ENCODE measurements around the gene TMEM143. TPM values are rescaled to one million over a fixed set of nuclear protein-coding genes. Genes with fewer than 3 reads are reported as not detected.

TMEM143 gene
- polyA plus RNA-seq, 1 donor: 10.3 TPM

DNA sequence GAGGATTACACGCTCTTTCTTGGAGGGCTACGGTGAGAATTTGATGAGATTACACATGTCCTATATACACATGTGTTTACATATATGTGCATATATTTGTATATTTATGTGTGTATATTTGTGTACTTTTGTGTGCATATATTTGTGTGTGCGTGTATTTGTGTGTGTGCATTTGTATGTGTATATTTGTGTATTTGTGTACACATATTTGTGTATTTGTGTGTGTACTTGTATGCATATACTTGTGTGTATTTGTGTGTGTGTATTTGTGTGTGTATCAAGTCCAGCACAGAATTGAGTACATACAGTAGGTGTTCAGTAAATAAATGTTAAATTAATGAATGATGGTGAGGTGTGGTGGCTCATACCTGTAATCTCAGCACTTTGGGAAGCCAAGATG, 1.8 kb downstream of the TMEM143 start:
- Histone ChIP-seq H3K27ac (ENCODE audit: low read length) (no peak overlapping the region), H3K36me3 (ENCODE audit: control insufficient read depth, insufficient read depth, low read length) (no peaks in the 10 kb centered on the region), H3K9me3 (ENCODE audit: control insufficient read depth, low read depth, low read length) (no peaks in the 10 kb centered on the region), H3K4me1 (ENCODE audit: control insufficient read depth, insufficient read depth, low read length) (peaks cover 12% of the 10 kb centered on the region), H3K4me3 (ENCODE audit: low read length) (no peak overlapping the region), H3K27me3 (ENCODE audit: control insufficient read depth, insufficient read depth, low read length) (no peaks in the 10 kb centered on the region)
- WGBS (ENCODE audit: insufficient coverage, low lambda C conversion rate): no CpG with 5 or more reads among the region's 3 CpGs
- DNase-seq: no peak

DNA sequence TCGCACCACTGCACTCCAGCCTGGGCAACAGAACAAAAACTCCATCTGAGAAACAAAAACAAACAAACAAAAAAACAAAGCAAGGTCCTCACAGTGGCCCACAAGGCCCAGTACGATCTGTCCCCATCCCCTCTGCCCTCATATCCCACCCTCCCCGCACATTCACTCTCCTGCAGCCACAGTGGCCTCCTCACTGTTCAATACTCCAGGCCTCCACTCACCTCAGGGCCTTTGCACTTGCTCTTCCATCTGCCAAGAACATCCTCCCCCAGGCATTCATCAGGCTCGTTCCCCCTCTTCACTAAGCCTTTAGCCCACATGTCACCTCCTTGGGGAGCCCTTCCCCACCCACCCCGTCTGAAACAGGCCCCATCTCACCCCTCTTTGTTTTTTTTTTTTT, 4.6 kb downstream of the TMEM143 start:
- no peak overlapping the region for H3K27ac ChIP-seq (ENCODE audit: low read length)
- no peaks in the 10 kb centered on the region for H3K36me3 ChIP-seq (ENCODE audit: control insufficient read depth, insufficient read depth, low read length)
- no peaks in the 10 kb centered on the region for H3K27me3 ChIP-seq (ENCODE audit: control insufficient read depth, insufficient read depth, low read length)
- DNase-seq: no peak
- H3K4me3 ChIP-seq (ENCODE audit: low read length): no peak overlapping the region
- H3K9me3 ChIP-seq (ENCODE audit: control insufficient read depth, low read depth, low read length): no peaks in the 10 kb centered on the region
- no CpG with 5 or more reads among the region's 5 CpGs for WGBS (ENCODE audit: insufficient coverage, low lambda C conversion rate)
- peaks cover 6% of the 10 kb centered on the region for H3K4me1 ChIP-seq (ENCODE audit: control insufficient read depth, insufficient read depth, low read length)

DNA sequence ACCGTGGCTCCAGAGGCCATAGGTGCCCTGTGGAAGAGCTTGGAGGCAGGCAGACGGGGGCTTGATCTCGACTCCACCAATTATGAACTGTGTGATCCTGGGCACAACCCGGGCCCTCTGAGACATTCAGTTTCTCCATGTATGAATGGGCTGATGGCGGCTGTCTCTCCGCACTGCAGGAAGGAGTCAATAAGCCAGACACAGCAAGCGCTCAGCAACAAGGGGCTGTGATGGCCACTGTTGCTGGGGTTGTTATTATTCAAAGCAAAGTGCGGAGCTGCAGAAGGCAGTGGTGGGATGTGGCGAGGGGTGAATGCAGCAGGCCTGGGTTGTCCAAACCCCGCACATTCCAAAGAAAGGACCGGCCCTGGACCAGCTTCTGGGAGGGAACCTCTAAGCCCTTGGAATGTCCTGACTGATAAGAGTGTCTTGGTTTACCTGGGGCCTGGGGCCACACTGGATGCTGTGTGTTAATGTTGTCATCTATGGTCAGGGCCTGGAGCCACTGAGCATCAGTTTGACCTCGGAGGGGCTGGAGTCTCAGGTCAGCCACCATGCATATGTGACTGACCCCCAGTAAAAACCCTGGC, 8.3 kb downstream of the TMEM143 start:
- WGBS (ENCODE audit: insufficient coverage, low lambda C conversion rate): no CpG with 5 or more reads among the region's 12 CpGs
- DNase-seq: no peak
- Histone ChIP-seq H3K4me1 (ENCODE audit: control insufficient read depth, insufficient read depth, low read length) (no peaks in the 10 kb centered on the region), H3K9me3 (ENCODE audit: control insufficient read depth, low read depth, low read length) (no peaks in the 10 kb centered on the region), H3K27me3 (ENCODE audit: control insufficient read depth, insufficient read depth, low read length) (no peaks in the 10 kb centered on the region), H3K36me3 (ENCODE audit: control insufficient read depth, insufficient read depth, low read length) (no peaks in the 10 kb centered on the region), H3K27ac (ENCODE audit: low read length) (no peak overlapping the region), H3K4me3 (ENCODE audit: low read length) (no peak overlapping the region)

GRCh38 chr19:48354332-48354992, 9.3 kb downstream of the TMEM143 start:
- 90% methylated on average over 2 of the region's 15 CpGs for WGBS (ENCODE audit: insufficient coverage, low lambda C conversion rate)
- no peak for DNase-seq
- H3K36me3 ChIP-seq (ENCODE audit: control insufficient read depth, insufficient read depth, low read length): no peaks in the 10 kb centered on the region

GRCh38 chr19:48353677-48354076, 10.1 kb downstream of the TMEM143 start:
- Histone ChIP-seq H3K4me3 (ENCODE audit: low read length) (no peak overlapping the region), H3K27ac (ENCODE audit: low read length) (no peak overlapping the region), H3K36me3 (ENCODE audit: control insufficient read depth, insufficient read depth, low read length) (no peaks in the 10 kb centered on the region), H3K9me3 (ENCODE audit: control insufficient read depth, low read depth, low read length) (no peaks in the 10 kb centered on the region), H3K27me3 (ENCODE audit: control insufficient read depth, insufficient read depth, low read length) (no peaks in the 10 kb centered on the region), H3K4me1 (ENCODE audit: control insufficient read depth, insufficient read depth, low read length) (no peaks in the 10 kb centered on the region)
- no peak for DNase-seq
- WGBS (ENCODE audit: insufficient coverage, low lambda C conversion rate): no CpG with 5 or more reads among the region's 5 CpGs

More at GRCh38 chr19:48354332-48354992, 9.3 kb downstream of the TMEM143 start:
- Histone ChIP-seq H3K9me3 (ENCODE audit: control insufficient read depth, low read depth, low read length) (no peaks in the 10 kb centered on the region), H3K4me1 (ENCODE audit: control insufficient read depth, insufficient read depth, low read length) (no peaks in the 10 kb centered on the region), H3K4me3 (ENCODE audit: low read length) (no peak overlapping the region), H3K27ac (ENCODE audit: low read length) (no peak overlapping the region), H3K27me3 (ENCODE audit: control insufficient read depth, insufficient read depth, low read length) (no peaks in the 10 kb centered on the region)

GRCh38 chr19:48351341-48351752, 12.4 kb downstream of the TMEM143 start:
- WGBS (ENCODE audit: insufficient coverage, low lambda C conversion rate): 50% methylated on average over 2 of the region's 8 CpGs
- H3K4me3 ChIP-seq (ENCODE audit: low read length): no peak overlapping the region
- H3K4me1 ChIP-seq (ENCODE audit: control insufficient read depth, insufficient read depth, low read length): no peaks in the 10 kb centered on the region
- H3K27ac ChIP-seq (ENCODE audit: low read length): no peak overlapping the region
- H3K9me3 ChIP-seq (ENCODE audit: control insufficient read depth, low read depth, low read length): no peaks in the 10 kb centered on the region
- H3K36me3 ChIP-seq (ENCODE audit: control insufficient read depth, insufficient read depth, low read length): no peaks in the 10 kb centered on the region
- no peaks in the 10 kb centered on the region for H3K27me3 ChIP-seq (ENCODE audit: control insufficient read depth, insufficient read depth, low read length)
- peak; percentile 47 to 54 for DNase-seq

DNA sequence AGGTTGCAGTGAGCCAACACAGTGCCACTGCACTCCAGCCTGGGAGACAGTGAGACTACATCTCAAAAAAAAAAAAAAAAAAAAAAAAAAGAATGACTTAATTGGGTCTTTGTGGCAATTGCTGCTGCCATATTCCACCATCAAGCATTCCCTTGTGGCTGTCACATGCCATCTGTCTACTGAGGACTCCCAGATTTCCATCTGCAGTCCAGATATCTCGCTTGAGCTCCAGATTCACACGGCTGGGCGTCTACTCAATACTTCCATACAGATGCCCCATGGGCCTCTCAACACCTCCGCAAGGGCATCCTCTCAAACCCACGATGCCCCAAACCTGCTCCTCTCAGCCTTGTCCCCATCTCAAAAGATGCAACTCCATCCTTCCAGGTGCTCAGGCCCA, 12.9 kb downstream of the TMEM143 start:
- no peak overlapping the region for H3K4me3 ChIP-seq (ENCODE audit: low read length)
- H3K27ac ChIP-seq (ENCODE audit: low read length): no peak overlapping the region
- H3K9me3 ChIP-seq (ENCODE audit: control insufficient read depth, low read depth, low read length): no peaks in the 10 kb centered on the region
- no peaks in the 10 kb centered on the region for H3K4me1 ChIP-seq (ENCODE audit: control insufficient read depth, insufficient read depth, low read length)
- no peaks in the 10 kb centered on the region for H3K27me3 ChIP-seq (ENCODE audit: control insufficient read depth, insufficient read depth, low read length)
- no CpG with 5 or more reads among the region's 5 CpGs for WGBS (ENCODE audit: insufficient coverage, low lambda C conversion rate)
- H3K36me3 ChIP-seq (ENCODE audit: control insufficient read depth, insufficient read depth, low read length): no peaks in the 10 kb centered on the region
- DNase-seq: no peak

DNA sequence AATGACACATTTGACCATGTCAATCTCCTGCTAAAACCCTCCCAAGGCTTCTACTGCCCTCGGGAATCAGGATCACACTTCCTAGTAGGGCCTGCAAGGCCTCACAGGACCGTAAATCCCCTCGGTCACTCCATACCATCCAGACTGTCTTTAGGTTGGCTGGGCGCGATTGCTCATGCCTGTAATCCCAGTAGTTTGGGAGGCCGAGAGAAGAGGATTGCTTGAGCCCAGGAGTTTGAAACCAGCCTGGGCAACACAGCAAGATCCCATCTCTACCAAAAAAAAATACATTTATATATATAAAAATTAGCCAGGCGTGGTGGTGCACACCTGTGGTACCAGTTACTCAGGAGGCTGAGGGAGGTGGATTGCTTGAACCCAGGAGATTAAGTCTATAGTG, 15.0 kb downstream of the TMEM143 start:
- Histone ChIP-seq H3K27ac (ENCODE audit: low read length) (no peak overlapping the region), H3K4me3 (ENCODE audit: low read length) (no peak overlapping the region), H3K27me3 (ENCODE audit: control insufficient read depth, insufficient read depth, low read length) (no peaks in the 10 kb centered on the region), H3K36me3 (ENCODE audit: control insufficient read depth, insufficient read depth, low read length) (no peaks in the 10 kb centered on the region), H3K9me3 (ENCODE audit: control insufficient read depth, low read depth, low read length) (no peaks in the 10 kb centered on the region), H3K4me1 (ENCODE audit: control insufficient read depth, insufficient read depth, low read length) (no peaks in the 10 kb centered on the region)
- no peak for DNase-seq
- WGBS (ENCODE audit: insufficient coverage, low lambda C conversion rate): no CpG with 5 or more reads among the region's 7 CpGs

DNA sequence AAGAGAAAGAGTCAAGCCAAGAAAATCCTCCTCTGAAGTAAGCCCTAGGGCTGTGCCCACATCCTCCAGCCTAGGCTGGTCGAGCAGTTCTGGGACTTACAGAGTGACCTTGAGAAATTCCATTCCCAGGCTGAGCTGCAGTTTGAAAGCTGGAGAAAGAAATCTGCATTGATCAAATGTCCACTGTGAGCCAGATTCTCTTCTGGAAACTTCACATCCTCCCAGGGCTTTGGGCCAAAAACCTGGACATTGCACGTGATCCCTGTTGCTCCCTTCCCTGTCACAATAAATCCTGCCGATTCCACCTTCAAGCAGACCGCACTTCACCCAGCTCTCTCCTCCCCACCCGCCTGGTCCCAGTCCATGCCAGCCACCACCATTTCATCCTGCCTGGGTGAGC, 15.7 kb downstream of the TMEM143 start:
- no peaks in the 10 kb centered on the region for H3K4me1 ChIP-seq (ENCODE audit: control insufficient read depth, insufficient read depth, low read length)
- H3K9me3 ChIP-seq (ENCODE audit: control insufficient read depth, low read depth, low read length): no peaks in the 10 kb centered on the region
- no peak overlapping the region for H3K4me3 ChIP-seq (ENCODE audit: low read length)
- WGBS (ENCODE audit: insufficient coverage, low lambda C conversion rate): 50% methylated on average over 2 of the region's 5 CpGs
- no peak overlapping the region for H3K27ac ChIP-seq (ENCODE audit: low read length)
- no peak for DNase-seq
- H3K36me3 ChIP-seq (ENCODE audit: control insufficient read depth, insufficient read depth, low read length): no peaks in the 10 kb centered on the region
- H3K27me3 ChIP-seq (ENCODE audit: control insufficient read depth, insufficient read depth, low read length): no peaks in the 10 kb centered on the region

DNA sequence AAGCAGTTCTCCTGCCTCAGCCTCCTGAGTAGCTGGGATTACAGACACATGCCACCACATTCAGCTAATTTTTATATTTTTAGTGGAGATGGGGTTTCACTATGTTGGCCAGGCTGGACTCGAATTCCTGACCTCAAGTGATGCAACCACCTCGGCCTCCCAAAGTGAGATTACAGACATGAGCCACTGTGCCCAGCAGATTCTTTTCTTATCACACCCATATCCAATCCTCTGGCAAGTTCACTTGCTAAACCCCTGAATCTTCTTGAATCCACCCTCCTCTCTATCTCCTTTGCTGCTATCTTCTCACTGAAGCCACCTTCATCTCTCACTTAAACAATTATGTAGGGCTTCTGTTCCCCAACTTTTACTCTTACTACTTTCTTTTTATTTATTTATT, 17.5 kb downstream of the TMEM143 start:
- H3K36me3 ChIP-seq (ENCODE audit: control insufficient read depth, insufficient read depth, low read length): no peaks in the 10 kb centered on the region
- no peaks in the 10 kb centered on the region for H3K27me3 ChIP-seq (ENCODE audit: control insufficient read depth, insufficient read depth, low read length)
- peaks cover 3% of the 10 kb centered on the region for H3K9me3 ChIP-seq (ENCODE audit: control insufficient read depth, low read depth, low read length)
- no peak overlapping the region for H3K4me3 ChIP-seq (ENCODE audit: low read length)
- no peak for DNase-seq
- H3K27ac ChIP-seq (ENCODE audit: low read length): no peak overlapping the region
- H3K4me1 ChIP-seq (ENCODE audit: control insufficient read depth, insufficient read depth, low read length): no peaks in the 10 kb centered on the region
- WGBS (ENCODE audit: insufficient coverage, low lambda C conversion rate): 100% methylated on average over 2 of the region's 2 CpGs

- DNase-seq: no peak
- H3K9me3 ChIP-seq (ENCODE audit: control insufficient read depth, low read depth, low read length): peaks cover 3% of the 10 kb centered on the region
- no CpG with 5 or more reads among the region's 6 CpGs for WGBS (ENCODE audit: insufficient coverage, low lambda C conversion rate)
- no peaks in the 10 kb centered on the region for H3K36me3 ChIP-seq (ENCODE audit: control insufficient read depth, insufficient read depth, low read length)
- no peak overlapping the region for H3K4me3 ChIP-seq (ENCODE audit: low read length)
- no peaks in the 10 kb centered on the region for H3K4me1 ChIP-seq (ENCODE audit: control insufficient read depth, insufficient read depth, low read length)
- H3K27me3 ChIP-seq (ENCODE audit: control insufficient read depth, insufficient read depth, low read length): no peaks in the 10 kb centered on the region
- no peak overlapping the region for H3K27ac ChIP-seq (ENCODE audit: low read length)
Observed at GRCh38 chr19:48344892-48345291, 18.8 kb downstream of the TMEM143 start.

Measured in large intestine (tissue), 3 donors.